Amygdala (tissue), 56 donors: Measurements from ENCODE around the gene SRSF11.

Experiments
- DNase-seq, 56 donors: peaks; one replicate each; lab custom pipeline; 2025; lab: John Stamatoyannopoulos, UW

Gene SRSF11

DNA sequence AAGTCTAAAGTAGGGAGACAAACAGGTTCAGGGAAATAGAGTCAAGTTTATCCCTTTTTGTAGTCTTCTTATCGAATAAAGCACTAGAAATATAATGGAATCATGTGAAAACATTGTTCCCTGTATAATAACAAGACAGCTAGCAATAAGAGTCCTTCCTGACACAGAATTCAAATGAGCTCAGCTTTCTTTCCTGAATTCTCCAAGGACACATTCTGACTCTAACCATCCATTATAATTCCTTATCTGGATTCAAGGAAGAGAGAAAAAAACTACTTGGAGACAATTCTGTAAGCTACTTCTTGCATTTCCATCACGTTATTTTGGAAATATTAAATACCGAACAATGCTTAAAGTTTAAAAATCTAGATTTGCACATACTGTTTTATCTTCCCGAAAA is 74.6 kb downstream of the SRSF11 start:
- DNase-seq: no peak

DNA sequence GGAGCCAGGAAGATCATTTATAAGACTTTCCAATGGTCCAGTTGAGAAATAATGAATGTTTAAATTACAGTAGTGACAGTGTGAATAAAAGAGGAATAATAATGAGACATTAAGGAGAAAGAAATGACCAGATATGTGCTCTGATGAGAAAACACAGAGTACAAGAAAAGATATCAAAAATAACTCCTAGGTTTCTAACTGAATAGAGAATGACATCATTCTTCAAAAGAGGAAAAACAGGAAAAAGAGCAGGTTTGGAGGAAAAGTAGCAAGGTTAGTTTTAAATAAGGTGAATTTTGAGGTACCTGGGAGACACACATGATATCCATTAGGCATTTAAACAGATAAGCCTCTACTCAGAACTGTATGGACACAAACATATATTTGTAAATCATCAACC is 78.3 kb downstream of the SRSF11 start:
- no peak for DNase-seq
